ENCODE data around the gene TMCO1. TPM values are rescaled to one million over a fixed set of nuclear protein-coding genes. Genes with fewer than 3 reads are reported as not detected.

Gene TMCO1
- total RNA-seq, 1 donor from 2014 or later = 102 TPM

DNA sequence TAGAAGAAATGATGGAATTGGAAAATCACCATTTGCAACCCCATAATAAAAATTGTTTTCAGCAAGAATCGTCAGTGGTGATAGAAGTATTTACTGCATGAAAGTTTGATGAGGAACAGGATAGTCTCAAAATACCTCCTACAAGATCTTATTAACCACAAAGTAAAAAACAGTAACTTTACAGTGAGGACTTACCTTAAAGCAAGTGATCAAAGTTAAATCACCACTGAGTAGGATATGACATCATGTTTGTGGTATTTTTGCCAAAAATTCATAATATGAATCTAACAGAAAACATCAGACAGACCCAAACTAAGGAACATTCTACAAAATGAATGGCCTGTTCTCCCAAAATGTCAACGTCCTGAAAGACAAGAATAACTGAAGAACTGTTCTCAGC is 90.2 kb downstream of the TMCO1 start:
- peaks cover 6% of the 10 kb centered on the region for H3K9me3 Mint-ChIP-seq (ENCODE audit: low read depth)
- no peak overlapping the region for H3K27ac Mint-ChIP-seq
- no peak for DNase-seq (ENCODE audit: low spot score, unreplicated experiment)
- H3K36me3 Mint-ChIP-seq (ENCODE audit: insufficient read depth) = peaks cover 47% of the 10 kb centered on the region
- no peaks in the 10 kb centered on the region for H3K27me3 Mint-ChIP-seq
- H3K4me3 Mint-ChIP-seq (ENCODE audit: low read depth) = no peak overlapping the region
- H3K4me1 Mint-ChIP-seq (ENCODE audit: low read depth) = no peaks in the 10 kb centered on the region
- TF ChIP-seq, protein P1, sequence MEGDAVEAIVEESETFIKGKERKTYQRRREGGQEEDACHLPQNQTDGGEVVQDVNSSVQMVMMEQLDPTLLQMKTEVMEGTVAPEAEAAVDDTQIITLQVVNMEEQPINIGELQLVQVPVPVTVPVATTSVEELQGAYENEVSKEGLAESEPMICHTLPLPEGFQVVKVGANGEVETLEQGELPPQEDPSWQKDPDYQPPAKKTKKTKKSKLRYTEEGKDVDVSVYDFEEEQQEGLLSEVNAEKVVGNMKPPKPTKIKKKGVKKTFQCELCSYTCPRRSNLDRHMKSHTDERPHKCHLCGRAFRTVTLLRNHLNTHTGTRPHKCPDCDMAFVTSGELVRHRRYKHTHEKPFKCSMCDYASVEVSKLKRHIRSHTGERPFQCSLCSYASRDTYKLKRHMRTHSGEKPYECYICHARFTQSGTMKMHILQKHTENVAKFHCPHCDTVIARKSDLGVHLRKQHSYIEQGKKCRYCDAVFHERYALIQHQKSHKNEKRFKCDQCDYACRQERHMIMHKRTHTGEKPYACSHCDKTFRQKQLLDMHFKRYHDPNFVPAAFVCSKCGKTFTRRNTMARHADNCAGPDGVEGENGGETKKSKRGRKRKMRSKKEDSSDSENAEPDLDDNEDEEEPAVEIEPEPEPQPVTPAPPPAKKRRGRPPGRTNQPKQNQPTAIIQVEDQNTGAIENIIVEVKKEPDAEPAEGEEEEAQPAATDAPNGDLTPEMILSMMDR (IDR thresholded peaks at IDR 0.05; ENCODE audit: unreplicated experiment) = no peak

Other genes with a start within 250 kb of the TMCO1 start
- not detected in 2 replicates for gene LRRC52, start 224.9 kb downstream of the TMCO1 start, total RNA-seq
- gene MGST3, start 137.6 kb downstream of the TMCO1 start, total RNA-seq = 128 and 136 TPM in 2 replicates
- gene ALDH9A1, start 70.3 kb downstream of the TMCO1 start, total RNA-seq = 37.3 and 39.0 TPM in 2 replicates
- 29.7 and 30.6 TPM in 2 replicates for gene UCK2, start 58.7 kb upstream of the TMCO1 start, total RNA-seq

Measured in progenitor cell of endocrine pancreas (in vitro differentiated cells).